ENCODE results near the gene AKIP1.
A peak's percentile ranks its signal among the peaks of the same experiment; 100 is the strongest.
"Not testable (repeated sequence)": the region's sequence is repeated elsewhere in the genome, so short reads cannot be mapped to it uniquely, and the experiment has no call there.

AKIP1 gene

GRCh38 chr11:8917157-8917825, 6.3 kb downstream of the AKIP1 start:
- peak; percentile 2 for DNase-seq

- DNase-seq, result no peak
Measured at GRCh38 chr11:8922691-8923090, 11.7 kb downstream of the AKIP1 start.

- no peak for DNase-seq
Measured at GRCh38 chr11:8925711-8926110, 14.7 kb downstream of the AKIP1 start.

GRCh38 chr11:8926236-8926635, 15.2 kb downstream of the AKIP1 start:
- DNase-seq, result no peak

GRCh38 chr11:8927233-8927632, 16.2 kb downstream of the AKIP1 start:
- DNase-seq, result no peak

- DNase-seq, result no peak
Measured at GRCh38 chr11:8928205-8928604, 17.2 kb downstream of the AKIP1 start.

- DNase-seq, result no peak
Measured at GRCh38 chr11:8928981-8929615, 18.1 kb downstream of the AKIP1 start.

- no peak for DNase-seq
Measured at GRCh38 chr11:8930456-8931175, 19.6 kb downstream of the AKIP1 start.

- DNase-seq, result no peak
Measured at GRCh38 chr11:8932564-8933180, 21.7 kb downstream of the AKIP1 start, which contains the start of gene C11orf16. Gene C11orf16 (minus strand): TSS chr11:8932947. CDS start chr11:8932308, 639 bp downstream.

GRCh38 chr11:8933931-8934330, 22.9 kb downstream of the AKIP1 start:
- DNase-seq, result no peak

- no peak for DNase-seq
Measured at GRCh38 chr11:8934742-8935488, 23.9 kb downstream of the AKIP1 start.

- DNase-seq, result not testable (repeated sequence)
Measured at GRCh38 chr11:8935789-8936188, 24.8 kb downstream of the AKIP1 start.

- no peak for DNase-seq
Measured at GRCh38 chr11:8937159-8937558, 26.2 kb downstream of the AKIP1 start.

- DNase-seq, result no peak
Measured at GRCh38 chr11:8937659-8938058, 26.7 kb downstream of the AKIP1 start.

- no peak for DNase-seq
Measured at GRCh38 chr11:8941341-8942103, 30.5 kb downstream of the AKIP1 start.

- no peak for DNase-seq
Measured at GRCh38 chr11:8942518-8943066, 31.6 kb downstream of the AKIP1 start, which contains the start of gene ASCL3. Gene ASCL3 (minus strand): TSS chr11:8943016. CDS start chr11:8938161, 4,855 bp downstream.

GRCh38 chr11:8947230-8947943, 36.4 kb downstream of the AKIP1 start:
- DNase-seq, result no peak

GRCh38 chr11:8948886-8949285, 37.9 kb downstream of the AKIP1 start:
- no peak for DNase-seq

- no peak for DNase-seq
Measured at GRCh38 chr11:8956860-8957259, 45.9 kb downstream of the AKIP1 start.

GRCh38 chr11:8959546-8960166, 48.7 kb downstream of the AKIP1 start:
- DNase-seq, result peak; percentile 85

Data from inflammatory macrophage treated with lipopolysaccharide for 4 hours (primary cell).